ENCODE data around the gene CT45A2.
"Not testable (repeated sequence)": the region's sequence is repeated elsewhere in the genome, so short reads cannot be mapped to it uniquely, and the experiment has no call there.

CT45A2 gene

GRCh38 chrX:135819912-135820311 lies at the start of gene CT45A2:
Gene CT45A2, minus strand, starts transcription at chrX:135820012. Its CDS starts 3,747 bp downstream, at chrX:135816265.
- not testable (repeated sequence) for DNase-seq (ENCODE audit: low read depth)

GRCh38 chrX:135854438-135854837 lies 34.6 kb upstream of the CT45A2 start, which contains the start of gene CT45A8:
Gene CT45A8, minus strand, starts transcription at chrX:135854538. Its CDS starts 3,755 bp downstream, at chrX:135850783.
- not testable (repeated sequence) for DNase-seq (ENCODE audit: low read depth)

GRCh38 chrX:135837180-135837579 lies 17.4 kb upstream of the CT45A2 start, which contains the start of gene CT45A7:
Gene CT45A7, minus strand, starts transcription at chrX:135837280. Its CDS starts 3,747 bp downstream, at chrX:135833533.
- not testable (repeated sequence) for DNase-seq (ENCODE audit: low read depth)

GRCh38 chrX:135802687-135803086 lies 17.1 kb downstream of the CT45A2 start, which contains the start of gene CT45A6:
Gene CT45A6, minus strand, starts transcription at chrX:135802787. Its CDS starts 3,794 bp downstream, at chrX:135798993.
- not testable (repeated sequence) for DNase-seq (ENCODE audit: low read depth)

GRCh38 chrX:135785403-135785802 lies 34.4 kb downstream of the CT45A2 start, which contains the start of gene CT45A5:
Gene CT45A5, minus strand, starts transcription at chrX:135785503. Its CDS starts 3,774 bp downstream, at chrX:135781729.
- DNase-seq (ENCODE audit: low read depth): not testable (repeated sequence)

GRCh38 chrX:135768091-135768490 lies 51.7 kb downstream of the CT45A2 start, which contains the start of gene CT45A3:
Gene CT45A3, minus strand, starts transcription at chrX:135768191. Its CDS starts 3,747 bp downstream, at chrX:135764444.
- not testable (repeated sequence) for DNase-seq (ENCODE audit: low read depth)
